IPS-NIHi7 (cell line): ENCODE results near the gene BCL11A.

ENCODE experiments used
- DNase-seq: peaks from one replicate; pipeline ENCODE4 v3.0.0; 2012; ENCODE audit warnings: mixed read lengths; ENCODE audit errors: extremely low spot score

The BCL11A gene

GRCh38 chr2:60486067-60486466 is 67.4 kb downstream of the BCL11A start:
- DNase-seq = peak; percentile 38

DNA sequence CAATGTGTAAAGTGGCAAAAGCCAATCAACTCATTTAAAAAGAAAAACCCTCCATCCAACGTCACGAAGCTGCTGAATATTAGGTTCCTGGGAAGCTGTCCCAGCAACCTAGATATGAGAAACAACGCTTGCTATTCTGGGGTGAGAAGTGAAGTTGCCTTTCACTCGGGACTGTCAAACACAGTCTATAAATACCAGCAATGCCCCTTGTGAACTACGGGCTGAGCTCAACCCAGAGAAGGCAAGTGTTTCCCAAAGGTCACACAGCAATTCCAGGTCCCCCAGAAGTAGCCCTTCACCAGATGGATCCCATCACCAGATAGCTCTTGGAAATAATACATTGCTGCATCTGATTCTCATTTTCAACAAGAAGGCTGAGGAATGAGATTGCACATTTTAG is 67.9 kb downstream of the BCL11A start:
- DNase-seq = no peak

GRCh38 chr2:60485055-60485454 is 68.4 kb downstream of the BCL11A start:
- no peak for DNase-seq

- peak; percentile 39 for DNase-seq
These were observed 69.3 kb downstream of the BCL11A start for GRCh38 chr2:60484133-60484645.

- DNase-seq = no peak
These were observed 70.1 kb downstream of the BCL11A start for GRCh38 chr2:60483401-60483800.

DNA sequence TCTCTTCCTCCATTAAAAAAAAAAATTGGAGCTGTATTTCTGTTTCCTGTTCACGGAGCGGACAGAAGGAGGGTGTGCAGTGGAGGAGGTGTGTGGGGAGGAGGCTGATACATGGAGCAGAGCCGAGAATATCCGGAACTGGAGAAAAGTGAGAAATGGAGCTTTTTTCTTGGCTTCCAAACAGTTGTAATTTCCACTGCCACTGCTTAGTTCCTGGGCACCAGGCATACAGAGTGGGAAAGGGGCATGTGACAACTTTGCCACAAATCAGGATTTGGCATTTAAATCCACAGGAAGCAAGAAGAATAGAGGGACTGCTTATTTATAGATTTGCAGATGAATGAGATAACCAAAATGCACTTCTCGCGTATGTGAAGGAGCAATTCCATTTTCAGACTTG is 71.2 kb downstream of the BCL11A start:
- no peak for DNase-seq

DNA sequence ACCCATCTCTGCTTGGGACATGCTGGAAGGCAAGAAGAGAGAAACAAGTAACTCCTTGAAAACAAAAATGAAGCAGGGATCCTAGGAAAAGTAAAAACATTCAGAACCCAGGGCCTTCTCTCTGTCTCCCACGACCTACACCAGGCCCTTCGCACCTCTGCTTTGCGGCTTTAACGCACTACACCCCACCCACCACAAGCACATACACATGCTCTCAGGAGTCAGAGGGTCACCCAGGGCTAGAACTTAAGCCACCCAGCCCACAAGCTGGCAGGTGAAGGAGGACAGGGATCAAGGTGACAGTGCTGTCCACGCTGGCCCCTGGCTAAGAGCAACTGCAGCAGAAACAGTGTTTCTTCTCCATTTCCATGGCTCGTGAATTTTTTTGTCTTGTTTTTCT is 72.2 kb downstream of the BCL11A start:
- no peak for DNase-seq

GRCh38 chr2:60480089-60480773 is 73.2 kb downstream of the BCL11A start:
- no peak for DNase-seq

GRCh38 chr2:60479226-60480088 is 74.0 kb downstream of the BCL11A start:
- DNase-seq = no peak

DNA sequence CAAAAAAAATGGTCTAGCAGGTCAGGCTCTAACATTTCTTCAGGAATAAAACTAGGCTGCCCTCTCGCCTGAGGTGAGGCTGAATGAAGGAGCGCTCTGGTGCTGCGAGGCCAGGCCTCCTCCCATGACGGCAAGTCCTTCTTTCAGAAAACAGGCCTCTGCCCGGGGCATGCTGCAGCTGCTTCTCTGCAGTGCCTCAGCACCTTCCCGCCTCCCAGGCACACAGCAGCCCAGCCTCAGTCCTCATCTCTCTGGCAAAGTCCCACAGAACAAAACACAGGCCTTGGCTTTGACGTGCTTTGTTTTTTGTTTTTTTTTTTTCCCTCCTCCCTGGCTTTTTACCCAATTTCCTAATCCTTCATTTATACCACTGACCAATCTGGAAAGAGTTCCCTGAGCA is 74.8 kb downstream of the BCL11A start:
- no peak for DNase-seq

DNA sequence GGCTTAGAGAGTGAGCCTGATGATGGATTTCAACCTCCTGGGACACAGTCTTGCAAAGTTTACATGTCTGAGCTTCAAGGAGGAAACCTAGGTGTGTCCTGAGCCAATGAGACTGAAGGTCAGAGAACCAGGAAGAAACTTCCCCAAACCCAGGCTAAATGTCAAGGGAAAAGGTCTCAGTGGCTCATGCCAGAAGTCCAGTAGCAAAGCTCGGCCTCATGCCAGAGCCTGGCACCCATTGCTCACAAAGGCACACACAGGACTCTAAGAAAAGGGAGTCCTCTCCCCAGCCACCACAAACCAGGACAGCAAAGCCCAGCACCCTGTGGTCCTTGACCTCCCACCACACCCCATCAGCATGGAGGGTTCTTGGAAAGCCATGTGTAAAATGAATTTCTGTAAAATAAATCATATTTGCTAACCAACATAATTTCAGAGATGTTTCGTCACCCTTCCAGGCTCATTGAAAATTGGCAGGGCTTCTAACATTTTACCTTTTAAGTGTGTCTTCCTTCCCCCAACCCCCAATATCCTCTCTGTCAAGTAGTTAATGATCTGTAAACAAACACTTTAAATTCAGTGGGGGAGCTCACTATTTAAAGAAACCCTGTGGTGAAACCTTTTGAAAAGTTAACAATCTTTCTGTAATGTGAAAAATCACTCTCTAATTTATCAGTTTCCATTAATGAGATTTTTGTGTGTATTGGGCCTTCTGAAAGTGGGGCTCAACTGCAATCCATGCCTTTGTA is 77.1 kb downstream of the BCL11A start:
- DNase-seq = no peak

DNA sequence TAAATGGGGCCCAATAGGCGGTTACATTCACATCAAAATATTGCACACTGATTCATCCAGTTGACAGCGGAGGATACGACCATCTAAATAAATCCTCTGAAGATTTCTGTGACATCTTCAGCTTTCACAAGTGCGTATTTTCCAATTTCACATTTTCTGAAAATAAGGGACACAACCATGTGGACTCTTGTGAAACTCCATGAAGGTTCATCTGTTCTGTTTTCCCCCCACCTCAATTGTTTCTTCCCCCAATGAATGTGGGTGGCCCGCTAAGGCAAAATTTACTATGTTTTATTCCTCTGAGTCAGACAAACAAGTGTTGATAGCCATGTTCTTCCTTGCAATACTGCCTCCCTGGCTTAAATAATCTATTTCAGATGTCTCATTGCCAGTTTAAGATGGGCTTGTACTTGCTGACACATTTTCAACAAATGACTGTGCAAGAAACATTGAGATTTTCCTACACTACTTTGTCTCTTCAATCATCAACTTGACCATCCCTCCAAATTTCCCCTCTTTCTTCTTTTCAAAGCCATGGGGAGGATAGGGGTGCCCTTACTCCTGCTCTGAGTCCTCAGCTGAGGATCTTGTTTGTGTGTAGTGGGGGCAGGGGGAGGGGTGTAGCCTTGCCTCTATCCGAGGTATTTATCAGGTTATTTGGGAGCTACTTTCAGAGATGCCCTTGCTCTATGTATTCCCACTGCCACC is 78.2 kb downstream of the BCL11A start:
- DNase-seq = no peak

- no peak for DNase-seq
These were observed 79.2 kb downstream of the BCL11A start for GRCh38 chr2:60474301-60474700.

DNA sequence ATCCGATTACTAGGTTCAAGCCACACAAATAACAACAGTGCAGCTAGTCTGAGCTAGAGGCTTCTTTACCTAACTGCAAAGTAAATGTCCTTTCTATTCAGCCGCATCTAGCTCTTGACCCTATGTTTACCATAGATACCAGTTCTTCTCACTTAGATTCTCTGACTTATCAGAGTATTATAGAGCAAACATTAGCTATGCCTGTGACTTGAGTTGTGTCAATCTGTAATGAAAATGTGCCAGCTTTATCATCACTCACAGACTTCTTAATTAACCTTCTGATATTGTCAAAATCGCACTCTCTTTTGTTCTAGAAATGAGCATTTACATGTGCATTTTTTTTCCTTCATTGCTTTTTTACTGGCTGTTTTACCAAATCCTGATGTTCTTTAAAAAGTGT is 79.9 kb downstream of the BCL11A start:
- no peak for DNase-seq

DNA sequence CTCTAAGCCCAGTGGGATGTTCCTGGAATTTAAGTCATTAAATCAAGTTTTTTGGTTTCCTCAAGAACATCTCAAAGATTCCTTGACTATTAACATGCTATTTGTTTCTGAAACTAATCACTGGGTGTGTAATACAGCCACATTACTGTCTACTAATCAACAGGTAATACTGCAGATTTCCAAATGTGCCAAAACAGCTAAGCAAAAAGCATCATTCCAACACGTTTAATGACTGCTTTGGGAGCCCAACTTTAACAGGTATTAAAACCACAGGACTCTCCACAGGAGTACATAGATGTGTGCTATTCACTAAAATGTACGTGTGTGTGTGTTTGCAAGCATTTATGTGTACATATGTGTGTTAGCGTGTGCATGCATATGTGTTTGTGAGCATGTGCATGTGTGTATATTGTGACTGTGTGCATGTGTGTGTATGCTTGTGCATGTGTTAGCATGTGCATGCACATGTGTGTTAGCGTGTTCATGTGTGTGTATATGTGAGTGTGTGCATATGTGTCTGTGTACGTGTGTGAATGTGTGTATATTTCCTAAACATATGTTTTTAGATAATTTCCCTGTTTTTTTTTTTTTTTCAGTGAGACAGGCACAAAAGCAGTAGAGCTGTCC is 80.7 kb downstream of the BCL11A start:
- no peak for DNase-seq

DNA sequence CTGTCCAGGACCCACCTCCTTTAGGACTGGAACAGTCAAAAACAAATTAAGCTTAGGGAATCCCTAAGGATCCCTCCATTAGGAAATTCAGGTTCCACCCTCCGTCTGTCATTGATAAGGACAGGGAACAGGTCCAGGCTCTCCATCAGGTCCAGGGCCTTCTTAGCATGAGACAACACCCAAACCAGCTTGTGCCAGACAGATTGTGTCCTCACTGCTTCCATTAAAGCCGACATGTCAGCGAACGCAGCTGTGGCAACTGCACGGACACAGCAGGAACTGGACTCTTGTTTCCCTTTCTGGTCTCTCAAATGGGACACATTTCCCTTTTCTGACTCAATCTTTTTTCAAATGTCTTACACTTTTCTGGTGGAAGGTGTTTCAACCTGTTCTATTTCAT is 81.4 kb downstream of the BCL11A start:
- DNase-seq = no peak

DNA sequence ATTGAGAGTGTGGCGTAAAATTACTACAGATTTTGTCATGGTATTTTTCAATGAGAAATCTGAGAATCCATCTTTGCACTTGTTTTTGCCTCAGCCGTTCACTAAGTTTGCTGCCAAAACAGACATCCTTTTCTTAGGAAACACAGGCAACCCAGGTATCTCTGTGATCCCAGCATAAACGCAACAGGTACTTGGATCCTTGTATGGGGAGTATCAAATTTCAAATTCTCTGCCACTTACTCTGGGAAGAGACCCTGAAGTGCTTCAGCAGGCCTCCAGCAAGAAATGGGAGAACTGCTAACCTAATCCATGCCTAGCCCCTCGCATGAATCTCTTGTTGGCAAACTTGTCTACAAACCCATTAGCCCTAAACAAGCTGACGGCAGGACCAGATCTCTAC is 83.1 kb downstream of the BCL11A start:
- no peak for DNase-seq

- DNase-seq = no peak
These were observed 83.7 kb downstream of the BCL11A start for GRCh38 chr2:60469536-60470317.

DNA sequence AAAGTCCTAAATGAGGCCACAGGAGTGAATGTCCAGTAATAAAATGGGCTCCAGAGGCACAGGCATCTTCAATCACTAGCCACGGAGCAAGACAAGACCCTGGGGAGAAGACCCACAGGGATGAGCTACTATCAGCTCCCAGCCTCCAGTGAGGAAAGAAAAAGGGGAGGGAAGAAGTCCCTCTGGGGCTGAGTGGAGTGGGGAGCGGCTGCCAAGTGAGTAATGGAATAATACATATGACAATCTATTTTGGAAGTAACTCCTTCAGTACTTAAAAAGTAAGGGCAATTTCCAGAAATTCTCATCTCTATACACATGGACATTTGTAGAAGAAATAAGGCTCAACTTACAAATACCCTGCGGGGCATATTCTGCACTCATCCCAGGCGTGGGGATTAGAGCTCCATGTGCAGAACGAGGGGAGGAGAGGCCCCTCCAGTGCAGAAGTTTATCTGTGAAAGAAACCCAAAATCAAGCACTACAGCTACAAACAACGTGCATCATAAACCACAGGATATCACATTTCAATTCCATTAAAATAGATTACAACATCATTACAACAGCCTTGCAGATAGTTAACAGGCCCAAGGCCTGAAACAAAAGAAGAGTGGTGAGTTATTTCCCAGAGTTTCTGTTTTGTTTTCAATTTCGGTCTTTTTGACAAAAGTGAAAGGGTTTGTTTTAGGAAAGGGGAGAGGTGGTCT is 84.9 kb downstream of the BCL11A start:
- DNase-seq = no peak
